GM18858 (cell line): ENCODE measurements around the gene USP36.
"Not testable (repeated sequence)": the region's sequence is repeated elsewhere in the genome, so short reads cannot be mapped to it uniquely, and the experiment has no call there.

Experiments
- ATAC-seq: cut with Tn5 transposase; IDR thresholded peaks from one replicate; pipeline ENCODE4 v1.9.1; 2021; ENCODE audit not compliant: unreplicated experiment

Gene USP36

DNA sequence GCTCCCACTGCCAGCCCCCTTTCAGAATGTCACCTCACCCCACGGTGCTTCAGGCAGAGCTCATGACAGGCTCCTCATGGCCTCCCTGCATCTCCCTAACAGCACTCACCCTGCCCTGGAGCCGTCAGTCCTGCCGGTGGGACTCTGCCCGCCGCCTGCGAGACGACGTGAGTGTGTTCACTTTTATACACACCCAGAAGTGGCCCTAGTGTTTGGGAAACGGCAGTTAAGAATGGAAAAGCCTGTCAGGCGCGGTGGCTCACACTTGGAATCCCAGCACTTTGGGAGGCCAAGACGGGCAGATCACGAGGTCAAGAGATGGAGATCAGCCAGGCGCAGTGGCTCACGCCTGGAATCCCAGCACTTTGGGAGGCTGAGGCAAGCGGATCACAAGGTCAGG is 46.2 kb downstream of the USP36 start:
- ATAC-seq, result no peak

- ATAC-seq, result no peak
Measured at GRCh38 chr17:78793968-78794367, 46.6 kb downstream of the USP36 start.

GRCh38 chr17:78793415-78793814 is 47.2 kb downstream of the USP36 start:
- ATAC-seq, result no peak

DNA sequence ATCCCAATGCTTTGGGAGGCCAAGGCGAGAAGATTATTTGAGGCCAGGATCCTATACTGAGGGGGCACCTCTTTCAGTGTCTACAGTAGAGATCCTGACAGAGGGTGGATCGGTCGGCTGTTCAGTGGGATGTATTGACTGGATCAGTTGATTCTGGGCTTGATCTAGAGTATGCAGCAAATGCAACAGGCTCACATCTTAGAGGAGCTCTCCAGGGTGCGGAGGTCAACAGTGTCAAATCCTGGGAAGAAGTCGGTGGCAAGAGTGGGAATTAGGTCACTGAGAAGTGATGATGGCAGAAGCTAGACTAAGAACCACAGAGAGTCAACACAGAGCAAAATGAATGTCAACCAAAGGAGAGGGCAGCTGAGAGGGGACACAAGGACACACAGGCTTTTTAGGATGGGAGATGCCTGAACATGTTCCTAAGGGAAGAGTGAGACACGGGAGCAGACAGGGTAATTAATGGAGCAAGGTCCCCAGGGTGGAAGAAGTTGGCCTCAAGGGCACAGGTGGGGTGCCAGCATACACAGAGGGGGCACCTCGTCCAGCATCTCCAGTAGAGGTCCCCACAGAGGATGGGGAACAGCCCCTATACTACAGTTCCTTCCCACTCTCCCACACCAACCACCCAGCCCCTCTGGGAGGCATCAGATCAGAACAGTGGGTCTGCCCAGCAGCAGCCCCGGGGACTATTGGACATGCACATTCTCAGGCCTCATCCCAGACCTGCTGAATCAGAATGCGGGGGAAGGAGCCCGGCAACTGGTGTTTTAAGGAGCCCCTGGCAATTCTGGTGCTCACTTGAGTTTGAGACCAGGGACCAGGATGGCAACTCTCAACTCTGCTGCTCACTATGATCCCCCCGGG is 48.5 kb downstream of the USP36 start:
- ATAC-seq, result no peak

DNA sequence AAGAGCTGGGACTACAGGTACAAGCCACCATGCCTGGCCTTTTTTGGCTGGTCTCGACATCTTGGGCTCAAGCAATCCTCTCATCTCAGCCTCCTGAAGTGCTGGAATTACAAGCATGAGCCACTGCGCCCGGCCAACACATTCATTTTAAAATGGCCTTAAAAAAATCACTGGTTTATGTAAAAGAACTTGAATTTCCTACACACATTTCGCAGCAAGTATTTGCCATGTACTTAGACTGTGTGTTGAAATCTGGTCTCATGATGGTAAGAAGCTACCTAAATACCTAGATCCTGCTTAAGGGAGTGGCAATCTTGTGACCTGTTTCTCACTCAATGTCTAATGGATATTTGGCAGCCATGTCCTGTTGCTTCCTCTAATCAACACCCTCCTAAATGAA is 50.1 kb downstream of the USP36 start:
- ATAC-seq, result no peak

DNA sequence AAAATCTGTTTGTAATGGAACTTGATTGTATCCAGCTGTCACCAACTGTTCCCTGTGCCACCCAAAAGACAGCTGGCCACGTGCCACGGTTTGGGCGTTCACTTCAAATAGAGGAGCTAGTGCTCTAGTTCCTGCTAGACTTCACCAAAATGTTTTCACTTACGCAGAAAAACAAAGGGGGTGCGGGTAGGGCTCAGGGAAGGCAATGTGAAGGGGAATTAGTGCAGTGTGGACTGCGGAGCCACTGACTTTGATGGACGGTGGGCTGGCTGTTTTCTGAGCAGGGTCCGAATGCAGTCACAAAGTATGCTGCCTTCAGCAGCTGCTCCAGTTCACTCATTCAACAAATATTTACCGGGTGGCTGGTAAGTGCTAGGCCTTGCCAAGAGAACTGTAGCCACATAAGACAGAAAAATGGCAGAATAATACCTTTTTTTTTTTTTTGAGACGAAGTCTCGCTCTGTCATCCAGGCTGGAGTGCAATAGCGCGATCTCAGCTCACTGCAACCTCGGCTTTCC is 50.9 kb downstream of the USP36 start:
- no peak for ATAC-seq

- ATAC-seq, result no peak
Measured at GRCh38 chr17:78789149-78789662, 51.4 kb downstream of the USP36 start.

DNA sequence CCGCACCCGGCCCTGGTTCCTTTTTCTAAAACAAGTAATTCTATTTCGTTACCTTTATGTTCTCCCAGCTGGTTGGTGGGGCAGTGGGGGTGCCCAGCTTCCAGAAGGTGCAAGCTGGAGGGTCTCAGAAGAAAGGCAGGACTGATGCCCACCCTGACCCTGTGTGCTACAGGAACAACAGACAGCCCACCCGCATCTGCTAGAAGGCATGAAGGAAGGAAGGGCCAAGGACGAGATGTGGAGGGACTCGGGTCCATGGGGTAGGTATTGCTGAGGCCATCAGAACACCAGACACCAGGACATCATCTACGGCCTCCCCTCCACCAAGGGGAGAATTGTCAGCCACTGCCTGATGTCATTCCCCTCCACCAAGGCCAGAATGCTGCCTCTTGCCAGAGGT is 52.2 kb downstream of the USP36 start:
- ATAC-seq, result no peak

DNA sequence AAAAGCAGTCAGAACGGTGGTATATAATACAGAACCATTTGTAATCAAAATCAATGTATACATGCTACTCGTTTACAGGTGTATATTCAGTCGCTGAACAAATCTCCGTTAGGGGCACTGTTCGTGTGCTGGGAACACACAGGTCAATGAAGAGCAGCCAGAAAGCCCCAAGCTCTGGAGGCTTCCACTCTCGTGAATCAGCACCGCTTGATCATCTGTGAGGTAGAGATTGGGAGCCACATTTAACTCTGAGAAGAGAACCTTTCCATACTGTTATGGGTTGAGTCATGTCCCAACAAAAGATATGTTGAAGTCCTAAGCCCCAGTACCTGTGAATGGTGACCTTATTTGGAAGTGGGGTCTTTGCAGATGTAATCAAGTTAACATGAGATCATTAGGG is 53.2 kb downstream of the USP36 start:
- no peak for ATAC-seq

GRCh38 chr17:78785663-78786057 is 55.0 kb downstream of the USP36 start:
- no peak for ATAC-seq

GRCh38 chr17:78785011-78785662 is 55.5 kb downstream of the USP36 start:
- no peak for ATAC-seq

GRCh38 chr17:78784352-78784751 is 56.3 kb downstream of the USP36 start:
- no peak for ATAC-seq

DNA sequence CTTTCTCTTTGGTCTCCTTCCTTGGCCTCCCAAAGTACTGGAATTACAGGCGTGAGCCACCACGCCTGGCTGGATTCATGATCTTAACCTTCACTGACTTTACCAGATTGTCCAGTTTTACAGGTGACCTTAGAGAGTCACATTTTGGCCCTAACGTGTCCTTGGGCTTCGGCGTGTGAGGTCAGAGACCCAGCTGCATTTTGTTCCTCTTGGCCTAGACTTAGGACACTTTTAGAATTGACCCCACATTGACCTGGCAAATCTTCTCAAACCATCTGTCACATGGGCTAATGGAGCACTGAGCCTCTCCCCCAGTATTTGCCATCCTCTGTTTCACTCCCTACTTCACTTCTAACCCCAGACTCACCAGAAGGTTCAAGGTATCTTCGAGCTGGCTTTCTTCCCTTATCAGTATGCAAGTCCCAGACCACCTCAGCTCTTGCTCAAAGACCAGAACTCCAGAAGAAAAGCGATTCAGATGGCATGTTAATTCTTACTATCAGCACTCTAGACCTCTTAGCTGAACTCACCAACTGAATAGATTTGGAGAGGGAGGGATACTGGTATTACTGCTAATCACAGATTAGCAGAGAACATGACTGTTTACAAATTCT is 56.8 kb downstream of the USP36 start:
- ATAC-seq, result no peak

DNA sequence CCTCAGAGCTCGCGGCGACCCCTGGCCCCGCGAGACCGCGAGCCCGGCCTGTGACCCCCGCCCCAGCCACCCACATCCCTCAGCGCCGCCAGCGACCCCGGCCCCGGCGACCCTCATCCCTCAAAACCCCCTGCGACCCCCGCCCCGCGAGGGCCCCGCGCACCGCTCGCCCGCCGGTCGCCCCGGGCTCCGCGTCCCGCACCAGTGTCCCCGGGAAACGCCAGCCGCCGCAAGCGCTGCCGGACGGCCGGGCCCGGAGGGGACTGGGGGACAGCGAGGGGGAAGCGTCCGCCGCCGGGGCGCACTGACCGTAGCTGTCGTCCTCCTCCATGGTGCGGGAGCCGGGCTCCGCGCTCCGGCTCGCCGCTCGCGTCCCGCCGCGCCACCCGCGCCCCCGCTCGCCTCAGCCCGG is 58.7 kb downstream of the USP36 start, which contains the start of gene CYTH1:
Gene CYTH1, minus strand, starts transcription at position 381 of the 412 bp plus-strand sequence. Its CDS starts 50 bp downstream, at position 331.
- no peak for ATAC-seq

DNA sequence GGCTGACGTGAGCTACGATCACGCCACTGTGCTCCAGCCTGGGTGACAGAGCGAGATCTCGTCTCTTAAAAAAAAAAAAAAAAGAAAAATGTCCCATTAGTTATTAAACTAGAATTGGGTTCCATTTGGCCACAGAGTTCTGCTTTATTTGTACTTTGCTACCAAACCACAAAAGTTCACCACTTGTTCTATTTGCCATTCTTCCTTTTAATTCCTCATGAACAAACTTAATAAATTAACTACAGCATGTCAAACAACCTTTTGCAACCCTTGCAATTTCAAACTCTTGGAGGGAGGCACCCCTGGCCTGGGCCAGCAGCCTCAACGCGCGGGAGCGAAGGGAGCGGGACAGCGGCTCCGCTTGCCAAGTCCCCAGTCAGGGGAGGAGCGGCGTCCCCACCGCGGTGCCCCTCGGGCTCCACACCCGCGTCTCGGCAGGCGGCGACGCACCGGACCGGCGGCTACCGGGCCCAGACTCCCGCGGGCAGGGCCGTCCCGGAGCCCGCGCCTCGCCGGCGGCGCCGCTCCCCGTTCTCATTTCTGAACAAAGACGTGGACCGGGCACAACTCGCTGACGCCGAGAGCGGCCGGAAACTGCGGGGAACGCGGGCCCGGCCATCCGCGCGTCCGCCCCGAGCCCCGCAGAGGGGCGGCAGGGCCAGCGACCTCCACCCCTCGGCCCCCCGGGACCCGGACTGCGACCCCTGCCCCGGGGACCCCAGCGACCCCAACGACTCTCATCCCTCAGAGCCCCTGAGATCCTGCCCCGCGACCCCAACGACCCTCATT is 59.3 kb downstream of the USP36 start:
- ATAC-seq, result no peak

- no peak for ATAC-seq
Measured at GRCh38 chr17:78780335-78780734, 60.3 kb downstream of the USP36 start.

DNA sequence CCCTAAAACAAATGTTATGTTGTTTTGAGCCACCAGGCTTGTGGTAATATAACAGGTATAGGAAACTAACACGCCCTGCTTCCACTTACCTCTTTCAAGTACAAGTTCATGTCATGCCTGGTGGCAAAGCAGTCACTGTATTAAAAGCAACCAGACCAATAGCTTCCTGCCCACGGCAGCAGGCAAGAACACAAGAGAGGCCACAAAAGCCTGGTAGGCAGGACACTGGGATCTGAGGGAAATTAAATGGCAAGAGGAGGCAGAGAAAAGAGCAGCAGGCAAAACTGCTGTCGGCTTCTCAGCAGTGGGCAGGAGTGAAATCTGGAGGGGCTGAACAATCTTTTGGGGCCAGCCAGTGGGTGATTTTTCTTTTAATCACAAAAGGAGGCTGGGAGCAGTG is 60.8 kb downstream of the USP36 start:
- ATAC-seq, result no peak

GRCh38 chr17:78779286-78779651 is 61.3 kb downstream of the USP36 start:
- ATAC-seq, result not testable (repeated sequence)

GRCh38 chr17:78777881-78778280 is 62.7 kb downstream of the USP36 start:
- ATAC-seq, result no peak

- no peak for ATAC-seq
Measured at GRCh38 chr17:78774956-78775571, 65.5 kb downstream of the USP36 start.
